Measurements from ENCODE around the gene SETX.

DNA sequence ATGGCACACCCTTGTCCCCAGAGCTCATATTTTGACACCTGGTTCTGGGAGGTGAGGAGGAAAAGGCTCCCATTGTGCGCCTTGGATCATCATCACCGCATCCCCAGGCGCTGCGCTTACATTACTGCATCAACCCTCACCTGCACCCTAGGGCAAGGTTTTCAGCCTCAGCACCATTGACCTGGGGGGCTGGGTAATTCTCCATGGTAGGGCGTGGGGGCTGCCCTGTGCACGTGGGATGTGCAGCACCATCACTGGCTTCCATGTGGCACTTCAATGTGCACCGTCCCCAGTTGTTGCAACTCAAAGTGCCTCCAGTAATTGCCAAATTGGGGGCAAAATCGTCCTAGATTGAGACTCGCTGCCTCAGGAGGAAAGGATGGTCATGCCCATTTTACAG lies 109.3 kb downstream of the SETX start:
- TF ChIP-seq CTCF (IDR thresholded peaks at IDR 0.05; ENCODE audit: low read depth, low read length) = no peak
- no peak for TF ChIP-seq EZH2phosphoT487 (IDR thresholded peaks at IDR 0.05; ENCODE audit: low read depth)

Measured in OCI-LY3 (cell line).